ENCODE results near the gene NAV2. TPM values are rescaled to one million over a fixed set of nuclear protein-coding genes. Genes with fewer than 3 reads are reported as not detected.

The NAV2 gene
- polyA plus RNA-seq, 1 donor (not counting 4 experiments of a cell fraction or from before 2014, with no cell fraction given): 4.0 TPM

GRCh38 chr11:20013346-20014066 lies 300.9 kb downstream of the NAV2 start:
- no peak for DNase-seq (ENCODE audit: low read depth, low spot score)

GRCh38 chr11:20014067-20014402 lies 301.4 kb downstream of the NAV2 start:
- Histone ChIP-seq H3K79me2 (ENCODE audit: control insufficient read depth, insufficient read depth, low read length) (no peaks in the 10 kb centered on the region), H3K4me1 (ENCODE audit: control insufficient read depth, extremely low read depth, insufficient read depth, low read length) (peaks cover 33% of the 10 kb centered on the region), H3K9ac (ENCODE audit: control insufficient read depth, extremely low read depth, insufficient read depth, low read length) (no peak overlapping the region), H3K4me2 (ENCODE audit: control insufficient read depth, extremely low read depth, insufficient read depth, low read depth, low read length) (no peak overlapping the region), H4K20me1 (ENCODE audit: control insufficient read depth, extremely low read depth, insufficient read depth, low read length) (no peaks in the 10 kb centered on the region), H3K9me1 (ENCODE audit: control insufficient read depth, extremely low read depth, insufficient read depth, low read length) (no peaks in the 10 kb centered on the region), H3K4me3 (ENCODE audit: control insufficient read depth in 2 of 3, extremely low read depth in 1 of 3, insufficient read depth in 2 of 3, low read depth in 1 of 3, low read length in 3 of 3) (no peak overlapping the region), H2AFZ (ENCODE audit: control insufficient read depth, low read length) (no peak overlapping the region), H3K27me3 (ENCODE audit: control insufficient read depth, extremely low read depth, insufficient read depth, low read length) (no peaks in the 10 kb centered on the region), H3K27ac (ENCODE audit: control insufficient read depth, insufficient read depth, low read length) (no peak overlapping the region), H3K9me3 (ENCODE audit: control insufficient read depth, low read depth, low read length) (no peaks in the 10 kb centered on the region), H3K36me3 (ENCODE audit: control insufficient read depth in 2 of 2, extremely low read depth in 1 of 2, insufficient read depth in 2 of 2, low read length in 2 of 2) (no peaks in the 10 kb centered on the region)
- FAIRE-seq (no peak), DNase-seq (ENCODE audit: low read depth, low spot score) (no peak)
- TF ChIP-seq CTCF (optimal IDR thresholded peaks at IDR 0.05 in 1 of 3, IDR thresholded peaks at IDR 0.05 in 1 of 3, conservative IDR thresholded peaks at IDR 0.05 in 1 of 3; ENCODE audit: extremely low read depth in 1 of 3, insufficient read depth in 2 of 3, low read length in 3 of 3) (no peak), EZH2 (IDR thresholded peaks at IDR 0.05; ENCODE audit: low read length) (no peak)
- dilution Hi-C loops (cut with MboI; ENCODE audit: extremely low pct_ligation_motif_present, low sequenced_read_pairs): no loop called here

More at GRCh38 chr11:20013346-20014066, 300.9 kb downstream of the NAV2 start:
- Histone ChIP-seq H3K27ac (ENCODE audit: control insufficient read depth, insufficient read depth, low read length) (no peak overlapping the region), H3K4me2 (ENCODE audit: control insufficient read depth, extremely low read depth, insufficient read depth, low read depth, low read length) (peak overlapping the region; percentile 17), H3K79me2 (ENCODE audit: control insufficient read depth, insufficient read depth, low read length) (no peaks in the 10 kb centered on the region), H3K4me1 (ENCODE audit: control insufficient read depth, extremely low read depth, insufficient read depth, low read length) (peaks cover 33% of the 10 kb centered on the region), H3K27me3 (ENCODE audit: control insufficient read depth, extremely low read depth, insufficient read depth, low read length) (no peaks in the 10 kb centered on the region), H3K9me1 (ENCODE audit: control insufficient read depth, extremely low read depth, insufficient read depth, low read length) (no peaks in the 10 kb centered on the region), H3K36me3 (ENCODE audit: control insufficient read depth in 2 of 2, extremely low read depth in 1 of 2, insufficient read depth in 2 of 2, low read length in 2 of 2) (no peaks in the 10 kb centered on the region), H4K20me1 (ENCODE audit: control insufficient read depth, extremely low read depth, insufficient read depth, low read length) (no peaks in the 10 kb centered on the region), H3K4me3 (ENCODE audit: control insufficient read depth in 2 of 3, extremely low read depth in 1 of 3, insufficient read depth in 2 of 3, low read depth in 1 of 3, low read length in 3 of 3) (no peak overlapping the region), H3K9me3 (ENCODE audit: control insufficient read depth, low read depth, low read length) (no peaks in the 10 kb centered on the region), H2AFZ (ENCODE audit: control insufficient read depth, low read length) (no peak overlapping the region), H3K9ac (ENCODE audit: control insufficient read depth, extremely low read depth, insufficient read depth, low read length) (no peak overlapping the region)
- TF ChIP-seq EZH2 (IDR thresholded peaks at IDR 0.05; ENCODE audit: low read length) (no peak), CTCF (optimal IDR thresholded peaks at IDR 0.05 in 1 of 3, IDR thresholded peaks at IDR 0.05 in 1 of 3, conservative IDR thresholded peaks at IDR 0.05 in 1 of 3; ENCODE audit: extremely low read depth in 1 of 3, insufficient read depth in 2 of 3, low read length in 3 of 3) (no peak)
- FAIRE-seq: no peak
- dilution Hi-C loops (cut with MboI; ENCODE audit: extremely low pct_ligation_motif_present, low sequenced_read_pairs): no loop called here
